ENCODE results near the gene MRGPRG. TPM values are rescaled to one million over a fixed set of nuclear protein-coding genes. Genes with fewer than 3 reads are reported as not detected.

MRGPRG gene
- total RNA-seq, 1 experiment from 2014 or later: not detected

DNA sequence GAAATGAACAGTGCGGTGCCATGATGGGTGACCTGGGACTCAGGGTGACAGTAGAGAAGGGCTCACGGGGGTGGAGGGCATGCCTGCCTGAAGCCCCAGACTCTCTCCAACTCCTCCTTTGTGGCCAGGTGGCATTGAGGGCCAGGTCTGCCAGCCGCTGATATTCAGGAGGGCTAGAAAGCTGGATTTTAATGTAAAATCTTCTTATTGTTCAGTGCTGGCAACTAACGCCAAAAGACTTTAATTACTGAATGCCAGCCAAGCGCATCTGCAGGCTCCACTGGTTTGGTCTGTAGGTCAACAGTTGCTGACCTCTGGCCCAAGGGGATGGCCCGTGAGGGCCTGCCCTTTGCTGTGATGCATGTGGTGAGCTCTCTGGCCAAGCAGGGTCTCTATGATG, 10.3 kb downstream of the MRGPRG start:
- peaks cover 12% of the 10 kb centered on the region for H3K27me3 ChIP-seq (ENCODE audit: low read length)
- H3F3A ChIP-seq (ENCODE audit: low read length, unreplicated experiment): no peaks in the 10 kb centered on the region
- no peaks in the 10 kb centered on the region for H3K9me2 ChIP-seq (replicated peaks; ENCODE audit: low read length)
- H3K27ac ChIP-seq (ENCODE audit: low read length): no peak overlapping the region
- intact Hi-C loops (cut with micrococcal nuclease): no loop called here
- no peaks in the 10 kb centered on the region for H3K79me2 ChIP-seq (ENCODE audit: low read length)
- H3K4me2 ChIP-seq (ENCODE audit: low read length): no peak overlapping the region
- no peak for DNase-seq
- BruUV-seq (replicated peaks): no TSS peak
- no peak overlapping the region for H3K4me3 ChIP-seq (ENCODE audit: low read length)
- no peaks in the 10 kb centered on the region for H3K9me3 ChIP-seq (ENCODE audit: low read length)
- no peak overlapping the region for H3K9ac ChIP-seq (ENCODE audit: low read length)
- no peaks in the 10 kb centered on the region for H3K4me1 ChIP-seq (ENCODE audit: insufficient read depth, low read length)
- CTCF ChIA-PET: no interaction called here
- no peak for ATAC-seq
- POLR2A ChIA-PET (ENCODE audit: unreplicated experiment): no interaction called here
- H4K20me1 ChIP-seq (ENCODE audit: low read length): no peaks in the 10 kb centered on the region
- H2AFZ ChIP-seq (ENCODE audit: low read length): no peak overlapping the region
- TF ChIP-seq EZH2 (IDR thresholded peaks at IDR 0.05; ENCODE audit: low read length, unreplicated experiment) (no peak), EZH2phosphoT487 (IDR thresholded peaks at IDR 0.05; ENCODE audit: borderline replicate concordance, low read length) (no peak)
- TF ChIP-seq, protein P1, sequence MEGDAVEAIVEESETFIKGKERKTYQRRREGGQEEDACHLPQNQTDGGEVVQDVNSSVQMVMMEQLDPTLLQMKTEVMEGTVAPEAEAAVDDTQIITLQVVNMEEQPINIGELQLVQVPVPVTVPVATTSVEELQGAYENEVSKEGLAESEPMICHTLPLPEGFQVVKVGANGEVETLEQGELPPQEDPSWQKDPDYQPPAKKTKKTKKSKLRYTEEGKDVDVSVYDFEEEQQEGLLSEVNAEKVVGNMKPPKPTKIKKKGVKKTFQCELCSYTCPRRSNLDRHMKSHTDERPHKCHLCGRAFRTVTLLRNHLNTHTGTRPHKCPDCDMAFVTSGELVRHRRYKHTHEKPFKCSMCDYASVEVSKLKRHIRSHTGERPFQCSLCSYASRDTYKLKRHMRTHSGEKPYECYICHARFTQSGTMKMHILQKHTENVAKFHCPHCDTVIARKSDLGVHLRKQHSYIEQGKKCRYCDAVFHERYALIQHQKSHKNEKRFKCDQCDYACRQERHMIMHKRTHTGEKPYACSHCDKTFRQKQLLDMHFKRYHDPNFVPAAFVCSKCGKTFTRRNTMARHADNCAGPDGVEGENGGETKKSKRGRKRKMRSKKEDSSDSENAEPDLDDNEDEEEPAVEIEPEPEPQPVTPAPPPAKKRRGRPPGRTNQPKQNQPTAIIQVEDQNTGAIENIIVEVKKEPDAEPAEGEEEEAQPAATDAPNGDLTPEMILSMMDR (conservative IDR thresholded peaks at IDR 0.05; ENCODE audit: low read depth, low read length): no peak
- H3K36me3 ChIP-seq (ENCODE audit: low read depth, low read length): no peaks in the 10 kb centered on the region

DNA sequence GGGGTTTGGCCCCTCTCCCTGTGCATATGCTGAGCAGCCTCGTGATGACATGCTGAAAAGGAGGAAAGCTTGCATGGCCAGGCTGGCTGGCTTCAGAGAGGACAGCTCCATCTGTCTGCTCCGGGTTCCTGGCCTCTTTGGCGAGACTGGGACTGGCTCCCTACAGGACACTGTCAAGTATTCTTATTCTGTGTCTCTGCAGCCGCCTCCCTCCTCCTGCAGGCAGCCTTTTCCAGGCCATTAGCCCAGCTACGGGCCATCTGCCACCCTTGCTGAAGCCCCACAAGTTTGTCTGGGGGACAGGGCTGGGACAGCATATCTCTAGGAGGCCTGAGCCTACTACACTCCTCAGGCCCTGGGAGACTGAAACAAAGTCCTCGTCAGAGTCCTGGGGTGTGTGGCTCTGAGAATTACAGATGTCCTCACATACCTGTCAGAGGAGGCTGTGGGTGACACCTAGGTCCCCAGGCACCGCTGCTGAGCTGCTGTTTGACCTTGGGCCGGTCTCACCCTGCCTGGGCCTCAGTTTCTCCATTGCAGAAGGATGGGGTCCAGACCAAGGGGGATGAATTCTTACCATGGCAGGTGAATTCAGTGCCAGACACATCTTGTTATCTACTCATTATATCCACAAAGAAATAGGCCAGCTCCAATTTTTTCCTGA, 11.0 kb downstream of the MRGPRG start:
- no TSS peak for BruUV-seq (replicated peaks)
- no peak overlapping the region for H3K4me3 ChIP-seq (ENCODE audit: low read length)
- no peaks in the 10 kb centered on the region for H3K9me2 ChIP-seq (replicated peaks; ENCODE audit: low read length)
- ATAC-seq (no peak), DNase-seq (no peak)
- no peaks in the 10 kb centered on the region for H4K20me1 ChIP-seq (ENCODE audit: low read length)
- H3K4me1 ChIP-seq (ENCODE audit: insufficient read depth, low read length): no peaks in the 10 kb centered on the region
- no peaks in the 10 kb centered on the region for H3F3A ChIP-seq (ENCODE audit: low read length, unreplicated experiment)
- H3K79me2 ChIP-seq (ENCODE audit: low read length): no peaks in the 10 kb centered on the region
- H3K9ac ChIP-seq (ENCODE audit: low read length): no peak overlapping the region
- no peaks in the 10 kb centered on the region for H3K9me3 ChIP-seq (ENCODE audit: low read length)
- no peak overlapping the region for H3K4me2 ChIP-seq (ENCODE audit: low read length)
- CTCF ChIA-PET: no interaction called here
- H2AFZ ChIP-seq (ENCODE audit: low read length): no peak overlapping the region
- POLR2A ChIA-PET (ENCODE audit: unreplicated experiment): no interaction called here
- intact Hi-C loops (cut with micrococcal nuclease): no loop called here
- peaks cover 17% of the 10 kb centered on the region for H3K27me3 ChIP-seq (ENCODE audit: low read length)
- TF ChIP-seq, protein P1 (conservative IDR thresholded peaks at IDR 0.05; ENCODE audit: low read depth, low read length): no peak
- TF ChIP-seq EZH2 (IDR thresholded peaks at IDR 0.05; ENCODE audit: low read length, unreplicated experiment) (no peak), EZH2phosphoT487 (IDR thresholded peaks at IDR 0.05; ENCODE audit: borderline replicate concordance, low read length) (no peak)
- no peak overlapping the region for H3K27ac ChIP-seq (ENCODE audit: low read length)
- H3K36me3 ChIP-seq (ENCODE audit: low read depth, low read length): no peaks in the 10 kb centered on the region

DNA sequence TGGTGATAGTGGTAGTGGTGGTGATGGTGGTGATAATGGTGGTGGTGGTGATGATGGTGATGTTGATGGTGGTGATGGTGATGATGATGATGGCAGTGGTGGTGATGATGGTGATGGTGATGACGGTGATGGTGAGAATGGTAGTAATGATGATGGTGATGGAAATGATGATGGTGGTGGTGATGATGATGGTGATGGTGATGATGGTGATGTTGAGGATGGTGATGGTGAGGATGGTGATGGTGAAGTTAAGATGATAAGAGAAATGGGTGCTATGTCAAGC, 11.8 kb downstream of the MRGPRG start:
- H3K9me3 ChIP-seq (ENCODE audit: low read length): no peaks in the 10 kb centered on the region
- ATAC-seq (no peak), DNase-seq (no peak)
- peaks cover 22% of the 10 kb centered on the region for H3K27me3 ChIP-seq (ENCODE audit: low read length)
- H4K20me1 ChIP-seq (ENCODE audit: low read length): no peaks in the 10 kb centered on the region
- no peak overlapping the region for H2AFZ ChIP-seq (ENCODE audit: low read length)
- H3K4me3 ChIP-seq (ENCODE audit: low read length): no peak overlapping the region
- no peaks in the 10 kb centered on the region for H3K79me2 ChIP-seq (ENCODE audit: low read length)
- H3K9me2 ChIP-seq (replicated peaks; ENCODE audit: low read length): no peaks in the 10 kb centered on the region
- H3K36me3 ChIP-seq (ENCODE audit: low read depth, low read length): no peaks in the 10 kb centered on the region
- H3K27ac ChIP-seq (ENCODE audit: low read length): no peak overlapping the region
- ChIA-PET POLR2A (ENCODE audit: unreplicated experiment) (no interaction called here), CTCF (no interaction called here)
- H3K4me1 ChIP-seq (ENCODE audit: insufficient read depth, low read length): no peaks in the 10 kb centered on the region
- no TSS peak for BruUV-seq (replicated peaks)
- TF ChIP-seq, protein P1 (conservative IDR thresholded peaks at IDR 0.05; ENCODE audit: low read depth, low read length): no peak
- no peak for TF ChIP-seq EZH2phosphoT487 (IDR thresholded peaks at IDR 0.05; ENCODE audit: borderline replicate concordance, low read length)
- no peak for TF ChIP-seq EZH2 (IDR thresholded peaks at IDR 0.05; ENCODE audit: low read length, unreplicated experiment)
- intact Hi-C loops (cut with micrococcal nuclease): no loop called here
- no peak overlapping the region for H3K4me2 ChIP-seq (ENCODE audit: low read length)
- no peaks in the 10 kb centered on the region for H3F3A ChIP-seq (ENCODE audit: low read length, unreplicated experiment)
- H3K9ac ChIP-seq (ENCODE audit: low read length): no peak overlapping the region

Data from PC-3 (cell line).